Caco-2 (cell line): Measurements from ENCODE around the gene PCDHGB3. TPM values are rescaled to one million over a fixed set of nuclear protein-coding genes. Genes with fewer than 3 reads are reported as not detected.
"Not testable (repeated sequence)": the region's sequence is repeated elsewhere in the genome, so short reads cannot be mapped to it uniquely, and the experiment has no call there.

Source experiments
- BruUV-seq: library from RNA; stranded (reverse); fragments of 400-500 nt; replicated peaks from 2 replicates; lab custom pipeline; 2021; lab: Mats Ljungman, UMichigan
- CTCF ChIA-PET: fragments of 300-600 bp; sonication (Branson Sonifier 250); formaldehyde crosslinking; loops from one replicate; lab custom pipeline; 2022; ENCODE audit warnings: antibody characterized with exemption; lab: Charles Lee
- POLR2A ChIA-PET: fragments of 300-600 bp; sonication (Branson Sonifier 250); formaldehyde crosslinking; loops from one replicate; lab custom pipeline; 2022; ENCODE audit warnings: antibody characterized with exemption; lab: Charles Lee
- DNase-seq, 2 experiments: peaks; one replicate each; pipeline versions ENCODE4 v3.0.0 to v3.0.0-alpha.2; 2020 to 2022
- H3K27me3 ChIP-seq: replicated peaks from 2 replicates; pipeline ENCODE4 v1.6.0; 2011; ENCODE audit warnings: low read length; ENCODE audit not compliant: control insufficient read depth, insufficient read depth
- H3K36me3 ChIP-seq: 2 replicates; pipeline ENCODE4 v1.5.1; 2011; ENCODE audit warnings: low read length; ENCODE audit not compliant: control insufficient read depth, insufficient read depth
- H3K4me1 ChIP-seq: fragments of 250-450 bp; sonication (Bioruptor Pico); 2 replicates; pipeline ENCODE4 v1.5.1; 2020; ENCODE audit warnings: mild to moderate bottlenecking
- H3K4me3 ChIP-seq: 2 replicates; pipeline ENCODE4 v1.5.1; 2011; ENCODE audit warnings: low read depth, mild to moderate bottlenecking, control low read depth, low read length
- H3K9me3 ChIP-seq: fragments of 250-450 bp; sonication (Bioruptor Pico); 2 replicates; pipeline ENCODE4 v1.5.1; 2020; ENCODE audit warnings: mild to moderate bottlenecking, moderate library complexity
- H3K27ac Mint-ChIP-seq: one replicate; pipeline ENCODE4 v1.8.0; 2022; ENCODE audit warnings: mixed read lengths; ENCODE audit not compliant: unreplicated experiment
- H3K27me3 Mint-ChIP-seq: one replicate; pipeline ENCODE4 v1.8.0; 2022; ENCODE audit warnings: mixed read lengths; ENCODE audit not compliant: insufficient read depth, unreplicated experiment
- H3K36me3 Mint-ChIP-seq: one replicate; pipeline ENCODE4 v1.8.0; 2022; ENCODE audit warnings: mild to moderate bottlenecking, mixed read lengths; ENCODE audit not compliant: insufficient read depth, unreplicated experiment
- H3K4me1 Mint-ChIP-seq: one replicate; pipeline ENCODE4 v1.8.0; 2022; ENCODE audit warnings: low read depth, mixed read lengths; ENCODE audit not compliant: unreplicated experiment
- H3K4me3 Mint-ChIP-seq: one replicate; pipeline ENCODE4 v1.8.0; 2022; ENCODE audit warnings: mild to moderate bottlenecking, moderate library complexity, mixed read lengths; ENCODE audit not compliant: unreplicated experiment
- H3K9me3 Mint-ChIP-seq: one replicate; pipeline ENCODE4 v1.8.0; 2022; ENCODE audit warnings: mixed read lengths; ENCODE audit not compliant: unreplicated experiment
- intact Hi-C: fragments of 100-400 bp; cut with micrococcal nuclease; formaldehyde crosslinking; loops from one replicate; pipeline ENCODE4 v1.10.0; 2022; ENCODE audit not compliant: unreplicated experiment
- total RNA-seq: library from RNA; stranded (reverse); gene quantifications from 2 replicates; pipeline ENCODE4 v1.2.3, GENCODE V29; 2022
- TF ChIP-seq, protein P1 (sequence below), 2 experiments: fragments of 200-600 bp in 1 of 2; IDR thresholded peaks; 1 replicate in 1 of 2; 2 replicates in 1 of 2; pipeline versions ENCODE4 v1.5.1 to v1.8.0; 2011 to 2022; ENCODE audit warnings: antibody characterized with exemption in 1 of 2, control low read depth in 1 of 2, inconsistent platforms in 1 of 2, low read depth in 1 of 2, low read length in 1 of 2, mild to moderate bottlenecking in 1 of 2, moderate library complexity in 1 of 2; ENCODE audit not compliant: insufficient read depth in 1 of 2, severe bottlenecking in 1 of 2, unreplicated experiment in 1 of 2

PCDHGB3 gene
- total RNA-seq, 1 experiment from 2014 or later = 0.54 TPM

GRCh38 chr5:141382469-141383294, 12.6 kb downstream of the PCDHGB3 start, which contains the start of gene PCDHGA7:
PCDHGA7 (plus strand) TSS chr5:141382742; CDS start chr5:141382900, 158 bp downstream.
- Mint-ChIP-seq H3K27ac (no peak within 1 kb of the TSS), H3K36me3 (no peaks in the 10 kb centered on the region), H3K4me3 (no peak within 1 kb of the TSS), H3K9me3 (no peaks in the 10 kb centered on the region), H3K27me3 (no peaks in the 10 kb centered on the region), H3K4me1 (no peaks in the 10 kb centered on the region)
- TF ChIP-seq, protein P1, sequence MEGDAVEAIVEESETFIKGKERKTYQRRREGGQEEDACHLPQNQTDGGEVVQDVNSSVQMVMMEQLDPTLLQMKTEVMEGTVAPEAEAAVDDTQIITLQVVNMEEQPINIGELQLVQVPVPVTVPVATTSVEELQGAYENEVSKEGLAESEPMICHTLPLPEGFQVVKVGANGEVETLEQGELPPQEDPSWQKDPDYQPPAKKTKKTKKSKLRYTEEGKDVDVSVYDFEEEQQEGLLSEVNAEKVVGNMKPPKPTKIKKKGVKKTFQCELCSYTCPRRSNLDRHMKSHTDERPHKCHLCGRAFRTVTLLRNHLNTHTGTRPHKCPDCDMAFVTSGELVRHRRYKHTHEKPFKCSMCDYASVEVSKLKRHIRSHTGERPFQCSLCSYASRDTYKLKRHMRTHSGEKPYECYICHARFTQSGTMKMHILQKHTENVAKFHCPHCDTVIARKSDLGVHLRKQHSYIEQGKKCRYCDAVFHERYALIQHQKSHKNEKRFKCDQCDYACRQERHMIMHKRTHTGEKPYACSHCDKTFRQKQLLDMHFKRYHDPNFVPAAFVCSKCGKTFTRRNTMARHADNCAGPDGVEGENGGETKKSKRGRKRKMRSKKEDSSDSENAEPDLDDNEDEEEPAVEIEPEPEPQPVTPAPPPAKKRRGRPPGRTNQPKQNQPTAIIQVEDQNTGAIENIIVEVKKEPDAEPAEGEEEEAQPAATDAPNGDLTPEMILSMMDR (IDR thresholded peaks at IDR 0.05; ENCODE audit: insufficient read depth in 1 of 2, low read depth in 1 of 2, low read length in 1 of 2, severe bottlenecking in 1 of 2, unreplicated experiment in 1 of 2) = no peak
- BruUV-seq = no TSS peak
- H3K4me3 ChIP-seq = no peak within 1 kb of the TSS
- DNase-seq = no peak
- ChIA-PET CTCF (no interaction called here), POLR2A (no interaction called here)
- no peaks in the 10 kb centered on the region for H3K27me3 ChIP-seq
- no peaks in the 10 kb centered on the region for H3K4me1 ChIP-seq
- intact Hi-C loops = no loop called here
- no peaks in the 10 kb centered on the region for H3K36me3 ChIP-seq
- H3K9me3 ChIP-seq = no peaks in the 10 kb centered on the region; the same call in 1 of the 2 replicates

GRCh38 chr5:141383345-141383744, 13.3 kb downstream of the PCDHGB3 start:
- Histone ChIP-seq H3K4me1 (no peaks in the 10 kb centered on the region), H3K4me3 (no peak overlapping the region), H3K27me3 (no peaks in the 10 kb centered on the region), H3K36me3 (no peaks in the 10 kb centered on the region), H3K9me3 (no peaks in the 10 kb centered on the region; the same call in 1 of the 2 replicates)
- ChIA-PET POLR2A (no interaction called here), CTCF (no interaction called here)
- BruUV-seq = no TSS peak
- Mint-ChIP-seq H3K4me1 (no peaks in the 10 kb centered on the region), H3K9me3 (no peaks in the 10 kb centered on the region), H3K4me3 (no peak overlapping the region), H3K27ac (no peak overlapping the region), H3K36me3 (no peaks in the 10 kb centered on the region), H3K27me3 (no peaks in the 10 kb centered on the region)
- TF ChIP-seq, protein P1 (IDR thresholded peaks at IDR 0.05; ENCODE audit: insufficient read depth in 1 of 2, low read depth in 1 of 2, low read length in 1 of 2, severe bottlenecking in 1 of 2, unreplicated experiment in 1 of 2) = no peak
- intact Hi-C loops = no loop called here
- DNase-seq = no peak

DNA sequence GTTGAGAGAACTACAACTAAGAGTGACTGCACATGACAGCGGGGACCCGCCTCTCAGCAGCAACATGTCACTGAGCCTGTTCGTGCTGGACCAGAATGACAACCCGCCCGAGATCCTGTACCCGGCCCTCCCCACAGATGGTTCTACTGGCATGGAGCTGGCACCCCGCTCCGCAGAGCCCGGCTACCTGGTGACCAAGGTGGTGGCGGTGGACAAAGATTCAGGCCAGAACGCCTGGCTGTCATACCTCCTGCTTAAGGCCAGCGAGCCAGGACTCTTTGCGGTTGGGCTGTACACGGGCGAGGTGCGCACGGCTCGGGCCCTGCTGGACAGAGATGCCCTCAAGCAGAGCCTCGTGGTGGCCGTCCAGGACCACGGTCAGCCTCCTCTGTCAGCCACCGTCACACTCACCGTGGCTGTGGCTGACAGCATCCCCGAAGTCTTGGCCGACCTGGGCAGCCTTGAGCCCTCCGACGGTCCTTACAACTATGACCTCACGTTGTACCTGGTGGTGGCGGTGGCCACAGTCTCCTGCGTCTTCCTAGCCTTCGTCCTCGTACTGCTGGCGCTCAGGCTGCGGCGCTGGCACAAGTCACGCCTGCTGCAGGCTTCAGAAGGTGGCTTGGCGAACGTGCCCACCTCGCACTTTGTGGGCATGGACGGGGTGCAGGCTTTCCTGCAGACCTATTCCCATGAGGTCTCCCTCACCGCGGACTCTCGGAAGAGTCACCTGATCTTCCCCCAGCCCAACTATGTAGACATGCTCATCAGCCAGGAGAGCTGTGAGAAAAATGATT, 14.6 kb downstream of the PCDHGB3 start:
- no peaks in the 10 kb centered on the region for H3K27me3 ChIP-seq
- TF ChIP-seq, protein P1 (IDR thresholded peaks at IDR 0.05; ENCODE audit: insufficient read depth in 1 of 2, low read depth in 1 of 2, low read length in 1 of 2, severe bottlenecking in 1 of 2, unreplicated experiment in 1 of 2) = no peak
- Mint-ChIP-seq H3K4me3 (no peak overlapping the region), H3K36me3 (no peaks in the 10 kb centered on the region), H3K27me3 (no peaks in the 10 kb centered on the region), H3K4me1 (no peaks in the 10 kb centered on the region), H3K9me3 (peaks cover 12% of the 10 kb centered on the region), H3K27ac (no peak overlapping the region)
- no peak for DNase-seq
- H3K36me3 ChIP-seq = no peaks in the 10 kb centered on the region
- H3K4me3 ChIP-seq = no peak overlapping the region
- CTCF ChIA-PET = no interaction called here
- POLR2A ChIA-PET = no interaction called here
- intact Hi-C loops = no loop called here
- BruUV-seq = no TSS peak
- no peaks in the 10 kb centered on the region for H3K4me1 ChIP-seq
- no peaks in the 10 kb centered on the region; the same call in 1 of the 2 replicates for H3K9me3 ChIP-seq

DNA sequence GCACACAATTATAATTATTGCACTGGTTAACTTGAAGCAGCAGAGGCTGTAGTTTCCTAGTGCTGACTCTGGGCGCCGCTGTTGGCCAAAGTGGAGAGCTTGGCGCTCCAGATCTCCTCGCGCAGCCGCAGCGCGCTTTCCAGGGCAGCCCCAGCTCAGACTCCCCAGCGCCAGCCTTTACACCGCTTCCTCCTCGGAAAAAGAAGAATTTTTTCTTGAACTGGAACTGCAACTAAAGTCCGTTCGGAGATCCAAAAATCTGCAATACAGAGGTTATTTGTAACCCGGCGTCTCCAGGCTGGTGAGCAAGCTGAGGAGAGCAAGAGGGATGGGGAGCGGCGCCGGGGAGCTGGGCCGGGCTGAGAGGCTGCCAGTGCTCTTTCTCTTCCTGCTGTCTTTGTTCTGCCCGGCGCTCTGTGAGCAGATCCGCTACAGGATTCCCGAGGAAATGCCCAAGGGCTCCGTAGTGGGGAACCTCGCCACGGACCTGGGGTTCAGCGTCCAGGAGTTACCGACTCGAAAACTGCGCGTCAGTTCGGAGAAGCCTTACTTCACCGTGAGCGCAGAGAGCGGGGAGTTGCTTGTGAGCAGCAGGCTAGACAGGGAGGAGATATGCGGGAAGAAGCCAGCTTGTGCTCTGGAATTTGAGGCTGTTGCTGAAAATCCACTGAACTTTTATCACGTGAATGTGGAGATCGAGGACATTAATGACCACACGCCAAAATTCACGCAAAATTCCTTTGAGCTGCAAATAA, 17.7 kb downstream of the PCDHGB3 start, which contains the start of gene PCDHGB4:
Gene PCDHGB4 (plus strand): TSS at position 142 of the 755 bp plus-strand sequence. CDS start 187 bp downstream, at position 329.
- DNase-seq, H3K36me3 ChIP-seq, POLR2A ChIA-PET, H3K27ac Mint-ChIP-seq, CTCF ChIA-PET, H3K4me1 ChIP-seq, H3K27me3 ChIP-seq, BruUV-seq, H3K4me1 Mint-ChIP-seq, H3K36me3 Mint-ChIP-seq, H3K4me3 ChIP-seq, H3K9me3 ChIP-seq, H3K4me3 Mint-ChIP-seq, H3K27me3 Mint-ChIP-seq, intact Hi-C loops: not testable (repeated sequence)
- H3K9me3 Mint-ChIP-seq = peaks cover 19% of the 10 kb centered on the region
